ENCODE data around the gene UMODL1. TPM values are rescaled to one million over a fixed set of nuclear protein-coding genes. Genes with fewer than 3 reads are reported as not detected.

The UMODL1 gene
- total RNA-seq (1 to 10 TPM; 1.7 to 7.8 TPM), polyA plus RNA-seq (ENCODE audit: insufficient read depth, low read depth, low replicate concordance) (6.8 TPM)
- long read RNA-seq, donor 1, result 0 reads
- long read RNA-seq, donor 2, result 0 reads

GRCh38 chr21:42071146-42071737 is at the start of gene UMODL1:
Gene UMODL1 (plus strand): TSS chr21:42071317. CDS start chr21:42071317, 0 bp downstream.
- DNase-seq, result no peak
- intact Hi-C loops (cut with DNase I; ENCODE audit: low total_unique reads), result no loop called here
- Histone ChIP-seq H3K9me3 (no peaks in the 10 kb centered on the region), H3K4me3 (no peak within 1 kb of the TSS), H3K27ac (no peak within 1 kb of the TSS), H3K4me1 (no peaks in the 10 kb centered on the region), H3K27me3 (no peaks in the 10 kb centered on the region), H3K36me3 (ENCODE audit: low read depth, missing control alignments) (no peaks in the 10 kb centered on the region)
- WGBS, 2 donors, result 92 to 99% methylated on average over 13 of the region's 13 CpGs
- no peak for TF ChIP-seq POLR2A (IDR thresholded peaks at IDR 0.05)
- TF ChIP-seq, protein P1, sequence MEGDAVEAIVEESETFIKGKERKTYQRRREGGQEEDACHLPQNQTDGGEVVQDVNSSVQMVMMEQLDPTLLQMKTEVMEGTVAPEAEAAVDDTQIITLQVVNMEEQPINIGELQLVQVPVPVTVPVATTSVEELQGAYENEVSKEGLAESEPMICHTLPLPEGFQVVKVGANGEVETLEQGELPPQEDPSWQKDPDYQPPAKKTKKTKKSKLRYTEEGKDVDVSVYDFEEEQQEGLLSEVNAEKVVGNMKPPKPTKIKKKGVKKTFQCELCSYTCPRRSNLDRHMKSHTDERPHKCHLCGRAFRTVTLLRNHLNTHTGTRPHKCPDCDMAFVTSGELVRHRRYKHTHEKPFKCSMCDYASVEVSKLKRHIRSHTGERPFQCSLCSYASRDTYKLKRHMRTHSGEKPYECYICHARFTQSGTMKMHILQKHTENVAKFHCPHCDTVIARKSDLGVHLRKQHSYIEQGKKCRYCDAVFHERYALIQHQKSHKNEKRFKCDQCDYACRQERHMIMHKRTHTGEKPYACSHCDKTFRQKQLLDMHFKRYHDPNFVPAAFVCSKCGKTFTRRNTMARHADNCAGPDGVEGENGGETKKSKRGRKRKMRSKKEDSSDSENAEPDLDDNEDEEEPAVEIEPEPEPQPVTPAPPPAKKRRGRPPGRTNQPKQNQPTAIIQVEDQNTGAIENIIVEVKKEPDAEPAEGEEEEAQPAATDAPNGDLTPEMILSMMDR (IDR thresholded peaks at IDR 0.05), result no peak

DNA sequence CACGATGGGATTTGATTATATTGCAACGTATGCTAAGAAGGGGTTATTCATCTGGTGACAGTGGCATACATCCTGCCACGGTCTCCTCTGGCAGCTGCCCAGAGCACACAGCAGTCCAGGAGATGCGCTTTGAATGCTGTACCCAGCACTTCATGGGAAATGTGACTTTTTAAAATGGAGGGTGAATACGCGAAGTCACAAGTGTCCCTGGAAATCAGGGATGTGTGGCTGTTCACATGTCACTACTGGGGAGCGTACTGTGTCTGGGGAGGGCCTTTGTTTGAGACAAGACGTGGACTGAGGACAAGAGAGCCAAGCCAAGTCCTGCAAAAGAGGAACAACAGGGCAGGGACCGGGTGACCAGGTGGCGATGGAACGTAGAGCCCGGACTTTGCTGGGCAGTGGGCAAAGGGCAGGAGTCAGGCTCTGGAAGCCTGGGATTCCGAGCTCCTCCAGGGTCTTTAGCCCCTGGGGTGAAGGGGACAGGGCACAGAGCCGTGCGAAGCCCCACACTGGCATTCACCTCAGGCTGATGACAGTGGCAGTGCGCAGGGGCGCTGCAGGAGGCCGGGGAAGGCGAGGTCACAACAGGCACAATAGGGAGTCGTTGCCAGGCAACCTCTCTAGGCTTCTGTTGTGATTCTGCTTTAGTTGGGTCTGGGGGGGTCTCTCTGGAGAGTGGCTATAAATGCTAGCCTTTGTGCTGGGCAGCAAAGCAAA is 49.6 kb upstream of the UMODL1 start:
- Histone ChIP-seq H3K9me3 (no peaks in the 10 kb centered on the region), H3K4me3 (no peak overlapping the region), H3K27ac (no peak overlapping the region), H3K4me1 (no peaks in the 10 kb centered on the region), H3K27me3 (no peaks in the 10 kb centered on the region), H3K36me3 (ENCODE audit: low read depth, missing control alignments) (no peaks in the 10 kb centered on the region)
- intact Hi-C loops (cut with DNase I; ENCODE audit: low total_unique reads), result no loop called here
- no peak for DNase-seq
- 75 to 76% methylated on average over 16 to 20 of the region's 20 CpGs for WGBS, 2 donors
- TF ChIP-seq, protein P1 (IDR thresholded peaks at IDR 0.05), result no peak
- no peak for TF ChIP-seq POLR2A (IDR thresholded peaks at IDR 0.05)

DNA sequence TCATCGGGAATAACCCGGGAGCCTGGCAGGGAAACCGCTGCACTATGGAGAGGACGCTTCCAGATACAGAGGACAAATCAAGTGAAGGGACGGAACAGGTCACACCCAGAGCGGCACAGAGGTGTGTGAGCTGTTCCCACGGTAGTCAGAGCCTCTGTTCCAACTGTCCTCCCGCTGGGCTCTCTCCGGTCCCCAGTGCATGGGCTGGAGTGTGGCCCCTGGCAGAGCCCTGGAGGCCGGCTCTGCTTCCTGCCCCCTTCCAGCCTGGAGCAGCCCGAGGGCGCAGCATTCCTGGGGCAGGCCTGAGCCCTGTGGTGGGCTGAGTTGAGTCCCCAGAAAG is 49.1 kb upstream of the UMODL1 start:
- Histone ChIP-seq H3K36me3 (ENCODE audit: low read depth, missing control alignments) (no peaks in the 10 kb centered on the region), H3K27ac (no peak overlapping the region), H3K27me3 (no peaks in the 10 kb centered on the region), H3K9me3 (no peaks in the 10 kb centered on the region), H3K4me1 (no peaks in the 10 kb centered on the region), H3K4me3 (no peak overlapping the region)
- DNase-seq, result no peak
- TF ChIP-seq POLR2A (IDR thresholded peaks at IDR 0.05), result no peak
- TF ChIP-seq, protein P1 (IDR thresholded peaks at IDR 0.05), result no peak
- WGBS, 2 donors, result 71 to 87% methylated on average over 12 of the region's 12 CpGs
- intact Hi-C loops (cut with DNase I; ENCODE audit: low total_unique reads), result no loop called here

DNA sequence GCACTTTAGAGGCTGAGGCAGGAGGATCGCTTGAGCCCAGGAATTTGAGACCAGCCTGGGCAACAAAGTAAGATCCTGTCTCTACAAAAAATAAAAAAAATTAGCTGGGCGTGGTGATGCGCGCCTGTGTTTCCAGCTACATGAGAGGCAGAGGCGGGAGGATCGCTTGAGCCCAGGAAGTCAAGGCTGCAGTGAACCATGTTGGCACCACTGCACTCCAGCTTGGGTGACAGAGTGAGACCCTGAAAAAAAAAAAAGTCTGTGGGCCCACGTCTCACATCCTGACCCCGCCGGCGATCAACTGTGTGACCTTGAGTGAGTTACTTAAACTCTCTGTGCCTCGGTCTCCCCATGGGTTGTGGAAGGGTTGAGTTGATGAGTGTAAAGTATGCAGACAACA is 48.2 kb upstream of the UMODL1 start:
- DNase-seq, result no peak
- intact Hi-C loops (cut with DNase I; ENCODE audit: low total_unique reads), result no loop called here
- Histone ChIP-seq H3K9me3 (no peaks in the 10 kb centered on the region), H3K27me3 (no peaks in the 10 kb centered on the region), H3K4me3 (no peak overlapping the region), H3K36me3 (ENCODE audit: low read depth, missing control alignments) (no peaks in the 10 kb centered on the region), H3K27ac (no peak overlapping the region), H3K4me1 (no peaks in the 10 kb centered on the region)
- TF ChIP-seq POLR2A (IDR thresholded peaks at IDR 0.05), result no peak
- TF ChIP-seq, protein P1 (IDR thresholded peaks at IDR 0.05), result no peak
- 90 to 92% methylated on average over 11 of the region's 11 CpGs for WGBS, 2 donors

Data from testis (tissue), 5 donors.